OCI-LY7 (cell line): ENCODE measurements around the gene SLC9B1.

Experiments used
- CTCF ChIP-seq: fragments of 200-600 bp; sonication (generic); conservative IDR thresholded peaks from 2 replicates; pipeline ENCODE4 v1.5.1; 2014; ENCODE audit warnings: mild to moderate bottlenecking, antibody characterized with exemption, low read length, moderate library complexity, mixed read lengths
- EZH2phosphoT487 ChIP-seq: fragments of 200-600 bp; sonication (generic); IDR thresholded peaks from 2 replicates; pipeline ENCODE4 v1.6.1; 2018; ENCODE audit warnings: low read depth, borderline replicate concordance, mild to moderate bottlenecking, mixed run types, antibody characterized with exemption, low read length, moderate library complexity, mixed read lengths

- TF ChIP-seq CTCF = no peak
- no peak for TF ChIP-seq EZH2phosphoT487
Observed at GRCh38 chr4:102858828-102859464, 160.6 kb downstream of the SLC9B1 start.
